Measurements from ENCODE around the gene PPP1R9A.

DNA sequence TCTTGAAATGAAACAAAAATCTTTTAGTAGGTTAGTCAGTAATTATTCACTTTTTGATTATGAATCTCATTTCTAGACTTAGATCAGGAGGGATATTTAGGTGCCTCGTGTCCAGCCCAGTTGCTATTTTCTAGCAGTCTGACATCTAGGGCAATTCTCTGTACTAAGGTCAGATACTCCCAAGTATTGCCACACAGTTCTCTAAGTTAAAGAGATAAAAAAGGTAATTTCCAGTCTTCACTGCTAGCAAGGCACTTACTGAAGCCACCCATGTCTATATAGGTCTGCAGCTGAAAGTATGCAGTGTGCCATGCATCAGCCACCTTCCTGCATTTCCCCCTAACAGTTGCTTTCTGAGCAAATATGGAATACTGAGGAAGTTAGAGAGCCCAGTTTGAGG is 333.5 kb downstream of the PPP1R9A start:
- no peak for TF ChIP-seq POLR2A (IDR thresholded peaks at IDR 0.05; ENCODE audit: borderline replicate concordance, extremely low read depth, insufficient read depth, insufficient read length)
- TF ChIP-seq CTCF (IDR thresholded peaks at IDR 0.05 in 2 of 3, conservative IDR thresholded peaks at IDR 0.05 in 1 of 3; ENCODE audit: borderline replicate concordance in 1 of 3, insufficient read depth in 1 of 3, low read depth in 2 of 3, low read length in 2 of 3): no peak
- TF ChIP-seq ZFX (IDR thresholded peaks at IDR 0.05): no peak
- TF ChIP-seq YY1 (IDR thresholded peaks at IDR 0.05; ENCODE audit: extremely low read depth, insufficient replicate concordance, low read depth, low read length): no peak
- TF ChIP-seq RAD21 (IDR thresholded peaks at IDR 0.05; ENCODE audit: low read depth): no peak
